NCI-H524 treated with DMSO at 0.1 percent for 48 hours (cell line): ENCODE data around the gene TEX47.

Experiments
- DNase-seq: peaks from one replicate; lab custom pipeline; 2025; lab: John Stamatoyannopoulos, UW

Gene TEX47

DNA sequence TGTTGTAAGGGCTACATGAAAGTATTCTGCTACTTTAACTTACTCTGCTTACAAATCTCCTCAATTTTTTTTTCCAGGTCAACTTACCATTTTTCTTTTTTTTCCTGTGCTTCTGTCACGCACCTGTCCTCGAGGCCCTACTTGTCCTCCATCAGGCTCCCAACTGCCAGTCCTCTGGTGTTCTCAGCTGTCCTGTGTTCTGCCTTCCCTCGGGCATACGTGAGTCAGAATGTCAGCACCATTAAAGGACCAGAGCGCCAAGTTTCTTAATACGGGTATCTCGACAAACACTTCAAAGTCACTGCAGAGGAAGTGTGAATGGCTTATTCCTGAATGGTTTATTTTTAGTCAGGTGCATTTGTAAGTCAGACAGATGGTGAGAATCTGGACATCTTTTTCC, at the start of gene TEX47:
Gene TEX47, minus strand, starts transcription at position 185 of the 400 bp plus-strand sequence. CDS start 795 bp downstream, outside the sequence.
- no peak for DNase-seq

DNA sequence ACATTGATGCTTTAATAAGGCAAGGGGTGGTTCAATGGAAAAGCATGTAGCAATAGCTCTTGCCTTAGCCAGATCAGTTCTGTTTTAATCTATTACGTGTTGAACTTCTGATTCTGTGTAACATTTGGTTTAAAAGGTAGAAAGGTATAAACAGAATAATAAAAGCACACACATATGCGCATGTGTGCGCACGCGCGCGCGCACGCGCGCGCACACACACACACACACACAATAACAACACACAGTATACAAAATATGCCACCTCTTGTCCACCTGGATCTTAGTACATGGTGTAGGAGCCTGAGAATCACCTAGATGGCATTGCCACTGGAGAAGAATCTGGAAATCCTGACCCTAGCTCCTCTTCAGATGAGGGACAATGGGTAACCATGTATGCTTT, 49.6 kb upstream of the TEX47 start:
- no peak for DNase-seq

DNA sequence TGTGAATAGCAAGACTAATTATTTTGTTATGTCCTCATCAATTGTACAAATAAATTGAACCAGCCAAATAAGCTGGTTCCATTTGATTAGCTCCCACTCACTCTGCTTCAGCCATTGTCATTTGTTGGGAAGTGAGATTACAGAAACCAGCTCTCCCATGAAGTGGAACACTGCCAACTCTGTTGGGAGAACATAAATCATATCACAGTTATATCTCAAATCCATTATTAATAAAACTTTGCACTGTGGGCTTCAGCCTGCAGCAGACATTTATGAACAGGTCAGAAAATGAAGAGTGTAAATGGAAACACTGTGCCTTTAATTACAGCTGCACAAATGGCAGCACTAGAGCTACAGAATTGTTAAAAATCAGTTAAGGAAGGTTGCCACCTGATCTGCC, 46.7 kb upstream of the TEX47 start:
- no peak for DNase-seq

DNA sequence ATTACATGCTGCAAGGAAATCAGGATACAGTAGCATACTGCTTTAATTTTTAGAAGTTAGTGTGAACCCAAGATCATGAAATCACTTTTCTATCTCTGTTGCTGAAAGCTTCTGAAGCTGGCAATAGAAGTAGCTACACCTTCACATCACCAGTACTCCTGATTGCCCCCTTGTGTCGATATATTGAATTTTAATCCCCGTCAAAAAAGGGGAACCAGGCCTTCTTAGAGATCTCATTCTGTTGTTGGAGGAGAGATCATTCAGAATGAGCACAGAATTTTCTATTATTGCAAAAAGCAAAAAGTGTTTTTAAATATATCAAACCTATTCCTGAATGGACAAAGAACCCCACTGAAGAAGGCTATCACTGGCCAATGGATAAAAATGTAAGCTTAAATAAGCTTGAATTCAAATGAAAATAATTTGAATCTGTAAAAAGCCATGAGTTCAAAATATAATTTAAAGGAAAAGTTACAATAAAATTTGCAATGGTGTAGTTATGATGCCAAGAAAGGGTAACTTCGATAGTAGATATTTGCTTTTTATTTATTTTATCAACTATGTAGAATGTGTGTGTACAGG, 39.7 kb upstream of the TEX47 start:
- no peak for DNase-seq

DNA sequence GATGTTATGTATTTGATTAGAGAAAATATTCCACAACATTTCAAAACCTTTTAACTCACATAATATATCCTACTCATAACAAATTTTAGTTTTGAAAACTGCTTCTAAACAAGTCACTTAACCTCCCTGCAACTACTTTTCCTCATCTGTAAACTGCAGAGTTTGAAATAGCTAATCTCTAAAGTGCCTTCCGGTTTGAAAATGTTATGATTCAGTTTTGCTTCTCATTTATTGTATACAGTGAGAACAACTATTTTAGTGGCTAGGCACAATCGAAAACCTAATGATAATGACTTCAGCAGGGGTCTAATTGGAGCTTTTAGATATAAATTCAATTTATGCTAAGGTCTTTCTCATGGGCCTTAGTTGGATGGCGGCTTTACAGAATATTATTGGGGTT, 30.7 kb upstream of the TEX47 start:
- DNase-seq = no peak

DNA sequence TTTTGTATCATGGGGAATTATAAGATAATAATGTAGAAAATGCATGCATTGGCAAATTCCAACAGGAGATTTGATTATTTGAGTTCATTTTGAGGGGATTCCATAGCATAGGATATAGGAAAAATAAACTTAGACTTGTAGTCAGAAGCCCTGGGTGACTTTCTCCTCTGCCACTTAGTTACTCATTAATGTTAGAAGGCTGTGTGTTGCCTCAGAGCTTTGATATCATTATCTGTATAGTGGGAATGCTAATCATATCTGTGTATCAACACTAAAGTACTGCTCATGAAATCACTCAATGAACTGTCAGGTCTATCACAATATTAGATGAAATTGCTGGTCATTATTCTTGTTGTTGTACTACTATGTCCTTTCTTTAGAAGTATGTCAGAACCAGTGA, 23.0 kb upstream of the TEX47 start:
- DNase-seq = no peak

DNA sequence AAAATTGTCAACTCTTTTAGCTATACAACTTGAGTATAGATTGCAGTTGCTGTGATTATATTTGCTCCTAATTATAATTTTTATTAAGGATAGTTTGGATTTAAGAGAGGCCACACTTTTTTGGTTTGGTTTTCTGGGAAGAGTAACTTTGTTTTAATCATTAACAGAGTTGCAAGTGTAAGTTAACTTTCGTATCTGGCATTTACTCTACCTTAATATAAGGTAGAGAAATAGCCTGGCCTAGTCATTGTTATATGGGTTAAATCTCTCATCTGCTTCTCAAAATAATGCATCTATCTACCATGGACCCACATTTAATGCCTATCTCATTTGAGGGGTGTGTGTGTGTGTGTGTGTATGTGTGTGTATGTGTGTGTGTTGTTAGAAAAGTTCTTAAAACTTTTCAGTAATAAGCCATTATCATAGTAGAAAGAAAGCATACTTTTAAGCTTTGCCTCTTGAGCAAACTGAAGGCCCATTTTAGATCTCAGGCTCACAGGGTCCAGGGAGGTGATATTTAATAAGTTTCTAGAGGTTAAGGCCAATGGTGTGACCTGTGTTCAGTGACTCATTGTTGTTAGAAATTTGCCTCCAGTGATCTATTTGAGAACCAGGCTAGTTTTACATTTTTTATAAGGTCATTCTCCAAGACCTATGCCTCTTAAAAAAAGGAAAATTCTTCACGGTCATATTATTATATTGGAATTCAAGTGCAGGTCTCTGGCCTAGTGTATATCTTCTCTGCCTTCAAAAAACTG, 10.9 kb upstream of the TEX47 start:
- no peak for DNase-seq

DNA sequence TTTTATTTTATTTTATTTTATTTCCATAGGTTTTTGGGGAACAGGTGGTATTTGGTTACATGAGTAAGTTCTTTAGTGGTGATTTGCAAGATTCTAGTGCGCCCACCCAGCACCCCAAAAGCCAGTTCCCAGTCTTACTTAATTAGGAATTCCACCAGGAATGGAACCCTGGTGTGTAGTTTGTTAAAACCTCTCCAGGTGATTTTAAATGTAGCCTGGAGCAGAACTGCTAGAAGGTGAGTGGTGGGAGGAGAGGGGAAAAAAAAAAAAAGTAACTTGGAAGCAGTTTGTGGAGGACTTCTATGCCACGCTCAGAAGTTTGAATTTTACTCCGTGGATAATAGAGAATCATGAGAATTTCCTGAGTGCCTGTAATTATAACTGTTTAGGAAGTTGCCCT, 5.5 kb upstream of the TEX47 start:
- DNase-seq = no peak

DNA sequence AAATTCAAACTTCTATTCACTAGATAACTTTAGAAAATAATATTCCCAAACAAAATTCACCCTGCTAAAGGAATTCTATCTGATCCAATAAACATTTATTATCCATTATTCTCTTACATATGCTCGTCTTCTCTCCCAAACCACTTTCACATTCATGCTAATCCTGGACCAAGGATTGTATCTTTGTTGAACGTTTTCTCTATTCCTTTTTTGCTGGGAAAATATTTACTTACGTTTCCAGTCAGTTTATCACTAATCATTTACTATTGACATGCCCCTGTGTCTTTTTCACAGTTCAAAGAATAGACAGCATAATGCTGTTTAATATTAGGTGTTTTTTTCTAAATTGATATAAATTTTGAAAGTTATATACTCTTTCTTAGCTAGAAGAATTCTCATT, 3.2 kb downstream of the TEX47 start:
- no peak for DNase-seq

DNA sequence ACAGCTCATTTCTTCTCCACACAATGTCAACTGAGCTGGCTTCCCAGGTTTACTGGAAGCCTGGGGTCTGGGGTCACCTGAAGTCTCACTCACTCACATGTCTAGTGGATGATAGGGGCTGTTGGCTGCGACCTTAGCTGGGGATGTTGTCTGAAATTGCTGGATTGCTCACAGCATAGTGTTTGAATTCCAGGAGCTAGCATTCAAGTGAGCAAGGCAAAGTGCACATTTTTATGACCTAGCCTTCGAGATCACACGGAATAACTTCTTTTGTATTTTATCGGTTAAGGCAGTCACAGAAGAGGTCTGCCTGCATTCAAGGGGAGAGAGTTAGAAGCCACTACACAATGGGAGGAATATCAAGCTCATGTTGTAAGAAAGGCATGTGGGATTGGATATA, 3.6 kb downstream of the TEX47 start:
- no peak for DNase-seq

DNA sequence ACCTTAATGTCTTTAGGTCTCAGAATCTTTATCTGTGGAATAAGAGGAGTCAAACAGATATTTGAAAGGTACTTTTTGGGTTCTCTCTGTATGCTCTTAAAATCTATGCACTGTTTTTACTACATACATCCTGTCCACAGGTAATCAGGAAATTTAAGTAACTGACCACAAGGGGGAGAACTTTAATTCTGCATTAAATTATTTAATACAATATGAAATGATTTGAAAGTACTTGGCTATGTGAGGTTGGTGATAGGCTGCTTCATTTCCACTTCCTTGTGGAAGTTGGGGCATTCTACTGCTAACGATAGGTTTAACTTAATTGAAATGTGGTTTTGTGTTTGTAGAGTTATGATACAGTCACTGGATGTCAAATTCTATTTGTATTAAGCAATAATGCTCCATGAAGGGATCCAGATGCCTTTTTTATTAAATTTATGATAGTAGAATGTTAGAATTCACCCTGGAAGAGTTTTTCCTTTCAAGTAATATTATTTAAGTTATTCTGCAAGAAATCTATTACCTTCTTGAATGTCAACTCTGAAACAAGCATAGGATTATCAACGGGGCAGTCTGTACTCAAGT, 6.0 kb downstream of the TEX47 start:
- peak; percentile 1 for DNase-seq

DNA sequence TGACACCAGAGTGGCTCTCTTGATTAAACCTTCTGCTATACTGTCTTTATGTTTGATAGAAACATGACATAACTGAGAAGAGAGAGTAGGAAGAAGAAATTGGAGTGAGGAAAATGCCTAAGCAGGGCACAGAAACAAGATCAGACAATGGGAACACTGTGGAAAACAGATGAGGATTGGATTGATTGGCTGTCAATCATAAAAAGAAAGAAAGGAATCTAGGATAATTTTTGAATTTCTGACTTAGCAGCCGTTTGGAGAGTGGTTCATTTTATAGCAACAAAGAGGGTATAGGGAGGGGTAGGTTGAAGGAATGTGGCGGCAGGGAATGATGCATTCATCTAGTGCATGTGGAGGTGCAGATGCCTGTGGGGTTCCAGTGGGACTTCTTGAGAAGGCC, 7.8 kb downstream of the TEX47 start:
- DNase-seq = no peak

DNA sequence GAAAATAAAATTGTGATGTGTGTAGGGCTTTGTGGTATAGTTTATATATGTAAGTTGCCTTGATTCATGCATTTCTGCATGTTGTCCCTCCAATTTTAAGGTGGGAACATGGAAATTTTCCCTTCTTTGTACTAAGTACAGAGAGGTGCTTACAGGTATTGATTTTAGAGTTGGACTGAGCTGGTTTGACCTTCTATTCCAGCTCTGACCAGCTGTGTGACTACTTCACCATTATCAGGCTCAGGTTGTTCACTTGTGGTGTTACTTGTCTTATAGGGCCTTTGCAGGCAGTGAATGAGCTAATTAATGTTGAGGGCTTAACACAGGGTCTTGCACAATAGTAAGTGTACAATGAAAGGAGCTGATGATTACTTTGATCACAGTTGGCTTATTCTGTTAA, 19.7 kb downstream of the TEX47 start:
- DNase-seq = no peak

DNA sequence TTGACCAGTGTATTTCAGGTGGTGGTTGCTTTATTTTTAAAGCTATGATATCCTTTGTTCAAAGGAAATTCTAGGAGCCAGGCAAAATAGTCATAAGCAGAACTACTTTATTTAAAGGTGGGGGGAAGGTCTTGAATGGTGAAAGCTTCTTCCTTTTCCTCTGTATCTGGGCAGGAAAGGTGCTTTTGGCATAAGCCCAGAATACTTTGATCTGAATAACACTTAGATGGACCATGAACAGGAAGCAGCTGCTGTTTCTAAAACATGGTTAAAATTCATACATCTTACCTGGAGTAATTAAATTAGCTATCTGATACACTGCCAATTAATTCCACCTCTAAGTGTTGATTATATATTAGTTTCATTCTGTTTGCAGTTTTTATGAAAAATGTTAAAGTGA, 22.8 kb downstream of the TEX47 start:
- DNase-seq = no peak

DNA sequence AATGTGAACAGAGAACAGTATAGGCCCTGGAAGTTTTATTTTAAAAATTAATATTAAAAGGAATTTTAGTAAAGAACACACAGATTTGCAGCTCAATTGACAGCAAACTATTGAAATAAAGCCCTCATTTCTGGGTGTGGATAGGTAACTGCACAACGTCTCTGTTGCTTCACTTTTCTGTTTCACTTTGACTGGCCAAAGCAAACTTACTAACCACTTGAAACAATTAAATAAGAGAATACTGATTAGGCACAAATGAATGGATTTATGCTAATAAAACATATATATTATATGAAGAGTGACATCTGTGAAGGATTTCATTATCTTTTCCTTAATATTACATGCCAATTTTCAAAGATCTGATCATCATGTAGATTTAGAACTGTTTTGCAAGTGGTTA, 24.1 kb downstream of the TEX47 start:
- no peak for DNase-seq

DNA sequence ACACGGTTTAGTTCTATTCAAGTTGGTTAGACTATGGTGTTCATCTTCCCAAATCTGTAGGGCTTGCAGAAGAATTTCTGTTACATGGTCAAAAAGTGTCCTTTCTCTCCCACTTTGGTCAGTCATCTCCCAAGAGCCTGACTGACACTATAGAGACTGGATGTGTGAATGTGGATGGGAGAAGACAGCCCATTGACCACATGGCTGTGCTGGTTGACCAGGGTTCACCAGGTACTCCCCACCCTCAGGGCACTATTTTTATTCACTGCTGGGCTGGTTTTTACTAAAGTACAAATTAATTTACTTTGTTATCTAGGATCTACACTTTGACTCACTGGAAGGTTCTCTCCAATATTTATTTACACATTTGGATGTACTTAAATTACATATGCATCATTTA, 33.8 kb downstream of the TEX47 start:
- DNase-seq = no peak

DNA sequence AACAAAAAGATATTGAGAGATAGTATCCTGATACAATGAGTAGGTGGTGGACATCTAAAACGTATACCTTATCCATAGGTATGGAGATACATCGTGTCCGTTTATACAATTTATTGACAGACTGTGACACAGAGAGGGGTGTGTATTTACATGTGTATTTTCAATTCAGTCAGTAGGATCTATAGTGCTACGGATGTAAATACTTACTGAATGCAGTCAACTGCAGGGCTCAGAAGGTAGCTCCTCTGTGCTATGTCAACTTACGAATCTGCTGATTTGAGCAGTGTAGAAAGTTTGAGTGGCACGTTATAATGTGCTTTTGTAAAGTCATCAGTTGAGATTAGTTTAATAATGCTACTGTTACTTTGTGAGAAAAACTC, 35.4 kb downstream of the TEX47 start:
- no peak for DNase-seq

DNA sequence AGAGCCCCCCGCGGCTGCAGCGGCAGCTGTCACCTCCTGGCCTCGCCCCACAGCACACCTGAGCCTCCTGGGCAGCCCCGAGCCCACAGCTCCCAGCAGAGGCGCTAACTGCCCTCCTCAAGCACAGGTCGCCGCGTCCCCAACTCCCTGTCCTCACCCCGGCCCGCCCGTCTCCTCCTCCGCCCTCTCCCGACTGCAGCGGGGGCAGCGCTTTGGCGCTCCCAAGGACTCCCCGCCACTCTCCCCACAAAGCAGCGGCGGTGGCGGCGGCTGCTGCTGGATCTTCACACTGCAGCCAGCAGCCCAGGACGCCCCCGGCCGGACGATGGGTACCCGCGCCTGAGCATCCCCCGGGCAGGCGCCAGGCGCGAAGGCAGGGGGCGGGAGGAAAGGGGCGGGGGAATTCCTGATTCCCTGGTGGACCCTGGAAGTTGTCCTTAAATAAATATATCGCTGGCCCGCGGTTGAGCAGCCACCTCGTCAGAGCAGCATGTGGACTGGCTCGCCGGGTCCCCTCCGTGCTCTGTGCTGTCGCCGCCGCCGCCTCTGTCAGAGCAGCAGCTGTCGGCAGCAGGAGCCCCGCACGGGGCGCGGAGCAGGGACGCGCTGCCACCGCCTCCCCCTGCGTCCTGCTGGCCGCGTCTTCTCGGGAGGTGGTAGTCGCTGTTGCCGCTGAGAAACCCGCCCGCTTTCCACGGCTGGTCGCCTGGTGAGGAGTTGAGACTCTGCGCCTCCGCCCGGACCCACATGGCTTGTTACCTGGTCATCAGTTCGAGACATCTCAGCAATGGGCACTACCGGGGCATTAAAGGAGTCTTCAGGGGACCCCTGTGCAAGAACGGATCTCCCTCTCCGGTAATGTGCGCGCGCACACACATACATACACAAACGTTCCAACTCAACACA, 36.1 kb downstream of the TEX47 start, which contains the start of gene ZNF804B:
Gene ZNF804B, plus strand, starts transcription at position 471 of the 906 bp plus-strand sequence. Its CDS starts 277 bp downstream, at position 748.
- DNase-seq = no peak

DNA sequence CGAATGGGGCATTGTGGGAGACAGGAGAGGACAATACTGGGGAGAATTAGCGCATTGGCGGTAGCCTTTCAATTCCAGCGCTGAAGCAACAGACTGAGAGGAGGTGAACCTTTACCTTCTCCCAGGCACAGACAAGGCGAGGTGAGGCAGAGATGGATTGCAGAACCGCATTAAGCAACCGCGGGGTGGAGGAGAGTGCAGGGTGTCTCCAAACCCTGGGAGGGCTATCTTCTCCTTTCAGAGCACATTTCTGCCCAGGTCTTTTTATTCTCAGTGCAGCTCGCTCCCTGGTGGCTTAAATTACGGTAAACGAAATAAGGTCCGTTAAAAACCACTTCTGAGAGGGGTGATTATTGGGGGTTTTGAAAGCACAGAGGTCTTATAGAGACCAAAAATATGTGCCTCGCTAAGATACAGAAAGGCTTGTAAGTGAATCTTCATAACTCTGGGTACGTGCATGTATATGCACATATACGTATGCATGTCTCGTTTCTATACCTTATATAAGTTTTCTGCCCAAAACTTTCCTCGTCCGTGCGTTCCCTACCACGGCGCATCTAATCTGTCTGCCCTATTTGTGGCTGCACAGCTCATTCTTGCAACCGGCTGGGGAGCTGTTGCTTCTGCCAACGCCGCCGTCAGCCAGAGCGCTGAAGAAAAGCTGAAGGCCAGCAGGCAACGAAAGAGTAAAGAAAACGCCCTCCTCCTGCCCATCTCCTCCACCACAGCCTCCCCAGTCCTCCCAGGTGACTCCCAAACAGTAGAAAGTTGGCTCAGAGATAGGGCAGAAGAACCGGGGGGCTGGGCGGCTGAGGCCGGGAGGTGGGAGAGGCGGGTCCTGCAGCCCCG, 36.9 kb downstream of the TEX47 start:
- no peak for DNase-seq

DNA sequence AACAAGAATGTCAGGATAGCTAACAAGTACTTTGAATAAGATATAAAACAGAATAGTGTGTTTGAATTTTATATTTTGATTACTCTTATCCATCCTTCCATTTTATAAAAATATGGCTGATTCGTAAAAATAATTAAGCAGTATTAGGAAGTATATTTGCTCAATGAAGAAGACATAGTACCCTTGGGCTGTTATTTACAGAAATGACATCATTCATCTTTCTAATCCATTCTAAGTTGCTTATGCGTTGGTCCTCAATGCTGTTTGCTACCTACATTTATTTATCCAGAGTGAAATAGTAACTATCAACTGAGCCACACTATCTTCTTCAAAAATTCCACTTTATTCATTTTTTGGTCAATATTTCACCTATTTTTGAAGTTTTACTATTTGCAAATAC, 38.2 kb downstream of the TEX47 start:
- DNase-seq = no peak

DNA sequence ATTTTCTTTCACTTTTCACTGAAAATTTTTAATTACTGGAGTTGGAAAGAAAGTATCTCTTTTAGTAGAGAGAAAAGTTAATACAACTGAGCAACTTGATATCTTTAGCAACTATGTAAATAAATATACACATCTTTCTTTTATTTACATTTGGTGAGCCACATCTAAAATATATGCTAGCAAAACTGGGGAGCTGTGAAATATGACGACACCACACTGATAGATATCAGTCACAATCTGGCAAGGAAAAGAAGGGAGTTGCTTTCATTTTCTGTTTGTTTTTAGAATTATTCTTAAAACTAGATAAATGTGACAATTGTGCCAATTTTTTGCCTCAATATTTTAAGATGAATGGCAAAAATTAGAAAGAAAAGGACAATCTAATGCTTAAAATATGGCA, 38.7 kb downstream of the TEX47 start:
- no peak for DNase-seq

DNA sequence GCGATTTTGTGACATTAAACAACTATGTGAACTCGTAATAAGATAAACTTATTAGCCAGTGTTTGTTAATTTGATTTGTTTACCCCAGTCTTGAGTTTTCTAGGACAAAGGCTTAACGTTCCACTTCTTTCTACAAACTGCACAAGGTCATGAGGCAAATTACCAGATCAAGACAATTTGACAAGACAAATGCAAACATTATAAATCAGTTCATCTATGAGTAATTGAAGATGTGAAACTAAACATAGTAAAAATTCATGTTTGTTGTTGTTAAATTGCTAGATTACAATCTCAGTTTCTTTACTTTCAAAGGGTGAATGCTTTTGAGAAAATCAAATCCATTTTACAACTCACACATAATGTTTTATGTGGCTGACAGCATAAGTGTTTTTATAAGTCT, 49.4 kb downstream of the TEX47 start:
- no peak for DNase-seq
